Transverse colon (tissue), 4 donors: ENCODE results near the gene GALNT18. TPM values are rescaled to one million over a fixed set of nuclear protein-coding genes. Genes with fewer than 3 reads are reported as not detected.

Experiments
- DNase-seq: peaks from one replicate; pipeline ENCODE4 v3.0.0-alpha.2; 2019
- H3K27ac ChIP-seq, 4 donors: fragments of 200-600 bp; sonication (generic); 2 replicates each; pipeline ENCODE4 v1.5.1; 2016 to 2018; ENCODE audit warnings: inconsistent platforms in 4 of 4
- H3K27me3 ChIP-seq: fragments of 200-600 bp; sonication (generic); 2 replicates; pipeline ENCODE4 v1.5.1; 2017; ENCODE audit warnings: inconsistent platforms
- H3K36me3 ChIP-seq, 4 donors: fragments of 200-600 bp; sonication (generic); 2 replicates each; pipeline ENCODE4 v1.5.1; 2017 to 2019; ENCODE audit warnings: inconsistent platforms in 4 of 4
- H3K4me1 ChIP-seq, 4 donors: fragments of 200-600 bp; sonication (generic); 2 replicates each; pipeline ENCODE4 v1.5.1; 2017 to 2020; ENCODE audit warnings: inconsistent platforms in 4 of 4
- H3K4me3 ChIP-seq, 4 donors: fragments of 200-600 bp; sonication (generic); 1 replicate in 1 of 4; 2 replicates in 3 of 4; pipeline versions ENCODE4 v1.5.1 to v1.6.1; 2017 to 2019; ENCODE audit warnings: inconsistent platforms in 4 of 4
- H3K9me3 ChIP-seq, 2 donors: fragments of 200-600 bp; sonication (generic); 2 replicates each; pipeline ENCODE4 v1.5.1; 2017 to 2019; ENCODE audit warnings: inconsistent platforms in 2 of 2
- CTCF ChIP-seq, 5 experiments: fragments of 200-600 bp in 3 of 5; fragments of 450-650 bp in 2 of 5; sonication (generic) in 3 of 5; IDR thresholded peaks; 1 replicate in 2 of 5; 2 replicates in 3 of 5; pipeline ENCODE4 v1.5.1; 2016 to 2017; ENCODE audit warnings: antibody characterized with exemption in 5 of 5, inconsistent platforms in 3 of 5, mild to moderate bottlenecking in 2 of 5, moderate library complexity in 1 of 5
- EP300 ChIP-seq: sonication (generic); formaldehyde crosslinking; IDR thresholded peaks from one replicate; pipeline ENCODE4 v1.6.1; 2017; ENCODE audit warnings: antibody characterized with exemption, low read depth
- POLR2A ChIP-seq: fragments of 450-650 bp; IDR thresholded peaks from one replicate; pipeline ENCODE4 v1.6.1; 2016; ENCODE audit warnings: antibody characterized with exemption, mild to moderate bottlenecking, moderate library complexity
- POLR2AphosphoS5 ChIP-seq, 3 donors: sonication (generic); formaldehyde crosslinking; IDR thresholded peaks; one replicate each; pipeline ENCODE4 v1.6.1; 2016; ENCODE audit warnings: antibody characterized with exemption in 3 of 3
- WGBS, 2 donors: methylation state at CpG; one replicate each; pipeline ENCODE4 v1.1.5; 2018; ENCODE audit warnings: low coverage in 1 of 2; 5-methylcytosine and 5-hydroxymethylcytosine counted together
- in situ Hi-C, 4 donors: fragments of 200-750 bp; cut with MboI; loops; one replicate each; pipeline versions ENCODE4 v1.15.0 to v1.15.1; 2017; ENCODE audit warnings: low sequenced_read_pairs in 3 of 4, low pct_ligation_motif_present in 1 of 4, low pct_unique_long_range_greater_than_20kb in 1 of 4
- intact Hi-C: fragments of 100-400 bp; cut with DNase I; formaldehyde crosslinking; loops from one replicate; pipeline ENCODE4 v1.15.1; 2023; ENCODE audit warnings: low total_unique reads
- total RNA-seq, 4 donors: library from RNA; depleted of rRNA; stranded (reverse); fragments of >200 nt; gene quantifications; one replicate each; pipeline ENCODE4 v1.1.0, GENCODE V29; 2016

Gene GALNT18
- total RNA-seq, 4 donors from 2014 or later, result 5.6 to 22.1 (median 8.4) TPM

GRCh38 chr11:11577932-11578911 is 43.6 kb downstream of the GALNT18 start:
- Histone ChIP-seq H3K4me3 (no peak overlapping the region), H3K27ac (peak overlapping the region in 1 of 4 donors; percentile 13), H3K27me3 (no peaks in the 10 kb centered on the region), H3K4me1 (peaks cover 0 to 12% (median 1%) of the 10 kb centered on the region in 4 donors), H3K9me3 (no peaks in the 10 kb centered on the region), H3K36me3 (no peaks in the 10 kb centered on the region)
- 74 to 82% methylated on average over 8 to 15 of the region's 15 CpGs for WGBS, 2 donors
- in situ Hi-C loops, result no loop called here
- DNase-seq, result no peak
- intact Hi-C loops, result no loop called here
- TF ChIP-seq POLR2AphosphoS5 (IDR thresholded peaks at IDR 0.05), result no peak
- no peak for TF ChIP-seq CTCF (IDR thresholded peaks at IDR 0.05)

- Histone ChIP-seq H3K4me3 (no peak overlapping the region), H3K9me3 (no peaks in the 10 kb centered on the region), H3K4me1 (peaks cover 0 to 12% (median 1%) of the 10 kb centered on the region in 4 donors), H3K36me3 (no peaks in the 10 kb centered on the region), H3K27ac (no peak overlapping the region), H3K27me3 (no peaks in the 10 kb centered on the region)
- DNase-seq, result no peak
- 79 to 81% methylated on average over 4 to 8 of the region's 8 CpGs for WGBS, 2 donors
- in situ Hi-C loops, result no loop called here
- intact Hi-C loops, result no loop called here
- no peak for TF ChIP-seq POLR2A
- TF ChIP-seq EP300, result no peak
- no peak for TF ChIP-seq CTCF (IDR thresholded peaks at IDR 0.05)
- no peak for TF ChIP-seq POLR2AphosphoS5 (IDR thresholded peaks at IDR 0.05)
These were observed 44.5 kb downstream of the GALNT18 start for GRCh38 chr11:11577251-11577855.

- DNase-seq, result no peak
- peak overlapping the region in 1 of 4 donors; percentile 49 for H3K27ac ChIP-seq
- no peaks in the 10 kb centered on the region for H3K36me3 ChIP-seq
- TF ChIP-seq EP300 (no peak), CTCF (IDR thresholded peaks at IDR 0.05) (no peak), POLR2A (no peak), POLR2AphosphoS5 (IDR thresholded peaks at IDR 0.05) (no peak)
- peaks cover 0 to 17% (median 8%) of the 10 kb centered on the region in 4 donors for H3K4me1 ChIP-seq
- intact Hi-C loops, result no loop called here
- no peaks in the 10 kb centered on the region for H3K9me3 ChIP-seq
- no peaks in the 10 kb centered on the region for H3K27me3 ChIP-seq
- in situ Hi-C loops, result no loop called here
- H3K4me3 ChIP-seq, result no peak overlapping the region
- WGBS, 2 donors, result 66 to 74% methylated on average over 4 to 5 of the region's 5 CpGs
These were observed 47.2 kb downstream of the GALNT18 start for GRCh38 chr11:11574373-11575287.
